HepG2 (cell line): ENCODE measurements around the gene NFKB2. TPM values are rescaled to one million over a fixed set of nuclear protein-coding genes. Genes with fewer than 3 reads are reported as not detected.

Experiments
- ATAC-seq: fragments of 200-7000 bp; cut with Tn5 transposase; 3 replicates; pipeline ENCODE4 v1.9.1; 2020; ENCODE audit warnings: mild to moderate bottlenecking, moderate library complexity
- BruUV-seq: library from RNA; stranded (reverse); fragments of 400-500 nt; replicated peaks from 2 replicates; lab custom pipeline; 2021; lab: Mats Ljungman, UMichigan
- CTCF ChIA-PET: fragments of 300-600 bp; formaldehyde crosslinking; extraction: SDS; loops from one replicate; lab custom pipeline; 2021; ENCODE audit warnings: low total read pairs, inconsistent platforms, low intra/inter-chr PET ratio; lab: Yijun Ruan, JAX
- POLR2A ChIA-PET: fragments of 350-600 bp; sonication (Branson Sonifier 250); formaldehyde crosslinking; loops from one replicate; lab custom pipeline; 2020; ENCODE audit warnings: antibody characterized with exemption, inconsistent platforms; lab: Yijun Ruan, JAX
- DNase-seq: peaks from one replicate; pipeline ENCODE4 v3.0.0-alpha.2; 2015; ENCODE audit warnings: low spot score
- FAIRE-seq: peaks from 3 replicates; lab custom pipeline; 2011; peaks lifted over from hg19 to GRCh38; lab: Jason Lieb, UNC
- H2AFZ ChIP-seq: one replicate; pipeline ENCODE4 v1.6.1; 2011; ENCODE audit warnings: low read length, inconsistent platforms
- H3K27ac ChIP-seq: fragments of 300-600 bp; 3 replicates; pipeline ENCODE4 v1.8.0; 2011; ENCODE audit warnings: mixed run types, mild to moderate bottlenecking, mixed read lengths, low read length, inconsistent platforms; ENCODE audit not compliant: insufficient read depth; ENCODE audit errors: extremely low read length
- H3K27me3 ChIP-seq, 2 experiments: fragments of 200-600 bp in 1 of 2; 2 replicates in 1 of 2; 3 replicates in 1 of 2; pipeline versions ENCODE4 v1.6.0 to v1.8.0; 2011; ENCODE audit warnings: low read length in 2 of 2, mild to moderate bottlenecking in 2 of 2, moderate library complexity in 2 of 2, inconsistent platforms in 1 of 2; ENCODE audit not compliant: insufficient read depth in 2 of 2, control insufficient read depth in 1 of 2
- H3K36me3 ChIP-seq, 2 experiments: fragments of 200-600 bp in 1 of 2; replicated peaks in 1 of 2; 2 replicates in 1 of 2; 3 replicates in 1 of 2; pipeline versions ENCODE4 v1.5.1 to v1.8.0; 2011; ENCODE audit warnings: low read length in 2 of 2, inconsistent platforms in 1 of 2; ENCODE audit not compliant: insufficient read depth in 2 of 2, control insufficient read depth in 1 of 2
- H3K4me1 ChIP-seq: 2 replicates; pipeline ENCODE4 v1.5.1; 2012; ENCODE audit warnings: low read length, inconsistent platforms; ENCODE audit not compliant: insufficient read depth
- H3K4me2 ChIP-seq: 2 replicates; pipeline ENCODE4 v1.6.0; 2011; ENCODE audit warnings: low read depth, low read length, inconsistent platforms
- H3K4me3 ChIP-seq, 3 experiments: fragments of 200-600 bp in 1 of 3; sonication (generic), shearing (Covaris generic) in 1 of 3; replicated peaks in 1 of 3; 2 replicates each; pipeline ENCODE4 v1.5.1; 2011 to 2016; ENCODE audit warnings: low read length in 3 of 3, inconsistent platforms in 2 of 3, low read depth in 2 of 3, mild to moderate bottlenecking in 2 of 3, control low read depth in 1 of 3, mixed read lengths in 1 of 3; ENCODE audit not compliant: insufficient read depth in 1 of 3
- H3K79me2 ChIP-seq: one replicate; pipeline ENCODE4 v1.6.1; 2011; ENCODE audit warnings: low read length, inconsistent platforms; ENCODE audit not compliant: insufficient read depth
- H3K9ac ChIP-seq: 2 replicates; pipeline ENCODE4 v1.6.0; 2011; ENCODE audit warnings: mild to moderate bottlenecking, low read depth, low read length, inconsistent platforms; ENCODE audit not compliant: insufficient read depth
- H3K9me3 ChIP-seq: 2 replicates; pipeline ENCODE4 v1.5.1; 2012; ENCODE audit warnings: mild to moderate bottlenecking, low read length
- H4K20me1 ChIP-seq: 2 replicates; pipeline ENCODE4 v1.6.0; 2011; ENCODE audit warnings: inconsistent platforms, mild to moderate bottlenecking, low read length, moderate library complexity; ENCODE audit not compliant: insufficient read depth
- CEBPG ChIP-seq: IDR thresholded peaks from 2 replicates; pipeline ENCODE4 v1.6.1; 2016
- CREB1 ChIP-seq, 2 experiments: fragments of 450-650 bp in 1 of 2; IDR thresholded peaks; 2 replicates each; pipeline ENCODE4 v1.6.1; 2016 to 2017; ENCODE audit warnings: control low read depth in 1 of 2, mild to moderate bottlenecking in 1 of 2, missing compliant biosample characterization in 1 of 2, missing genetic modification characterization in 1 of 2
- TCF12 ChIP-seq, 2 experiments: fragments of 450-650 bp in 1 of 2; sonication (generic) in 1 of 2; formaldehyde crosslinking in 1 of 2; IDR thresholded peaks; 2 replicates each; pipeline versions ENCODE4 v1.6.1 to v1.8.0; 2017 to 2022; ENCODE audit warnings: antibody characterized with exemption in 1 of 2, mild to moderate bottlenecking in 1 of 2, missing genetic modification reagents in 1 of 2, moderate library complexity in 1 of 2
- ZNF441 ChIP-seq: sonication (generic); formaldehyde crosslinking; IDR thresholded peaks from 2 replicates; pipeline ENCODE4 v1.7.0; 2021; ENCODE audit warnings: missing genetic modification reagents, borderline replicate concordance
- ZNF891 ChIP-seq: sonication (generic); formaldehyde crosslinking; IDR thresholded peaks from 2 replicates; pipeline ENCODE4 v1.5.0; 2020; ENCODE audit warnings: mild to moderate bottlenecking, missing genetic modification reagents
- WGBS: methylation state at CpG from one replicate; pipeline ENCODE4 v1.1.6; 2017; ENCODE audit warnings: low lambda C conversion rate; 5-methylcytosine and 5-hydroxymethylcytosine counted together
- in situ Hi-C: cut with HindIII; loops from 2 replicates; pipeline ENCODE4 v1.10.0; 2017; ENCODE audit warnings: low pct_unique_long_range_greater_than_20kb; ENCODE audit not compliant: extremely low pct_ligation_motif_present
- intact Hi-C: fragments of 100-400 bp; cut with micrococcal nuclease; formaldehyde crosslinking; loops from one replicate; pipeline ENCODE4 v1.10.0; 2022; ENCODE audit not compliant: unreplicated experiment
- polyA plus RNA-seq, 8 experiments: library from polyadenylated mRNA; depleted of rRNA in 3 of 8; stranded (reverse) in 7 of 8; unstranded in 1 of 8; fragments of >200 nt; fragmentation: Illumina TruSeq in 4 of 8; extraction: Trizol in 4 of 8; gene quantifications; 2 replicates each; pipeline versions ENCODE4 v1.2.1 to v1.2.3, GENCODE V29; 2011 to 2016; ENCODE audit warnings: low read depth in 4 of 8, missing spikeins in 1 of 8, mixed read lengths in 1 of 8; ENCODE audit not compliant: insufficient read depth in 1 of 8
- total RNA-seq, 5 experiments: library from RNA; depleted of rRNA; stranded (reverse); fragments of >200 nt; fragmentation: Illumina TruSeq; extraction: Trizol; gene quantifications; 2 replicates each; pipeline ENCODE4 v1.2.3, GENCODE V29; 2016; ENCODE audit warnings: low read depth in 1 of 5

NFKB2 gene
- total and polyA plus RNA-seq, 2 of the 13 experiments (the other 11 are each of a cell fraction or from before 2014, with no cell fraction given), result 7.7 to 12.5 TPM

DNA sequence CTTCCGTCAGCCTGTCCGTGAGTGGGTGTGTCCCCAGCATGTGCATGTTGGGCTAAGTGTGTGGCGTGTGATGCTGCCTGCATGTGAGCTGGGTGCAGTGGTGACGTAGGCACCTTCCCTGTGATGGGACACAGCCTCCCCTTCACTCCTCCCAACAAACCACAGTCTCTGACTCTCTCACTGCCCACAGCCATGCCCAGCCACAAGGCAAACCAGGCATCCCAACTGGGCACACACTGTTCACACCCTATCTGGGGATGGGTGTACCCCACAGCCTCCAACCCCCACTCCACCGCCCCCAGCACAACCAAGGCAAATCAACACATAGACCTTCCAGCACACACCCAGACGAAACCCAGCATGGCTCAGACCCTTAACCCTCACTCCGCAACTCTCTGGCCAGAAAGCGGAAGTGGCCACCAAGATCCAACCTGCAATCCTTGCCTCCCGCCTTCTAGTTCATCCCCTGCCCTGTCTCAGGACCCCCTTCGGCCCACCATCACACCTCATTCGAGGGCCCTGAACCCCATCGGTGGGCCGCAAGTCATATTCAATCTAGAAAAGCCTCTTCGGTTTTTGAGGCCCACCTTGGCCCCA, 12.7 kb downstream of the NFKB2 start:
- no peak overlapping the region for H3K9ac ChIP-seq
- H3K27me3 ChIP-seq, result peaks cover 23 to 64% of the 10 kb centered on the region in 2 experiments
- FAIRE-seq (no peak), ATAC-seq (no peak), DNase-seq (no peak)
- H3K79me2 ChIP-seq, result no peaks in the 10 kb centered on the region
- H2AFZ ChIP-seq, result no peak overlapping the region
- ChIA-PET POLR2A (no interaction called here), CTCF (no interaction called here)
- 65% methylated on average over 10 of the region's 14 CpGs for WGBS
- peak overlapping the region in 2 of 3 experiments; percentile 58 to 64; a peak in 3 of 6 replicates for H3K4me3 ChIP-seq
- intact Hi-C loops, result no loop called here
- peak; percentile 65; the same call in 1 of the 2 replicates for TF ChIP-seq CREB1 (IDR thresholded peaks at IDR 0.05)
- TF ChIP-seq CREB1 (CRISPR knock-in tag; IDR thresholded peaks at IDR 0.05), result no peak
- no peak for TF ChIP-seq TCF12 (IDR thresholded peaks at IDR 0.05)
- no peak for TF ChIP-seq TCF12 (CRISPR knock-in tag; IDR thresholded peaks at IDR 0.05)
- no peak for TF ChIP-seq ZNF441
- TF ChIP-seq CEBPG (CRISPR knock-in tag), result no peak
- 0 out of 2 replicates have a peak, but pooled peaks have one; percentile 26 for TF ChIP-seq ZNF891 (CRISPR knock-in tag)
- TF ChIP-seq, all 625 proteins: peak for 2
- Histone ChIP-seq H3K9me3 (no peaks in the 10 kb centered on the region), H4K20me1 (peaks cover 4% of the 10 kb centered on the region; the same call in 1 of the 2 replicates), H3K4me2 (peak overlapping the region; percentile 61), H3K4me1 (peaks cover 25% of the 10 kb centered on the region), H3K27ac (no peak overlapping the region), H3K36me3 (no peaks in the 10 kb centered on the region)
- in situ Hi-C loops, result loop anchor here (10.0 kb wide), 1 partner anchor 67 kb away; no protein-coding TSS in a partner anchor
- no TSS peak for BruUV-seq
